Measurements from ENCODE around the gene RFXANK.

The RFXANK gene

DNA sequence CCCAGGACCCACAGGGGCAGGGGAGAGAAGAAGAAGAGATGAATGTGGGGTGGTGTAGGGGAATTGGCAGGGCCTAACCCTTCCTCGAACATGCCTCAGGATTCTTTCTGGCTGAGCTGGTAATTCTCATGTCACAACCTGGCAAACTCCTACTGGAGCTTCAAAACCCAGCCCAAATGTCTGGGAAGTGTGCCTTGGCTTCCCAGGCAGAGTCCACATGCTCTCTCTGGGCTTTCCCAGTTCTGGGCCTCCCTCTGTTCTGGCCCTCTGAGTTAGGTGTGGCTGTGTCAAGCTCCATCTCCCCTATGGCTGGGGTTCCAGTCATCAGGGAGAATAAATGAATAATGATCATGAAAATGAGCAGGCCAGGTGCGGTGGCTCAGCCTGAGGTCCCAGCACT, 42.6 kb upstream of the RFXANK start:
- DNase-seq (ENCODE audit: extremely low read depth, low read depth) = no peak
- TF ChIP-seq, protein P1, sequence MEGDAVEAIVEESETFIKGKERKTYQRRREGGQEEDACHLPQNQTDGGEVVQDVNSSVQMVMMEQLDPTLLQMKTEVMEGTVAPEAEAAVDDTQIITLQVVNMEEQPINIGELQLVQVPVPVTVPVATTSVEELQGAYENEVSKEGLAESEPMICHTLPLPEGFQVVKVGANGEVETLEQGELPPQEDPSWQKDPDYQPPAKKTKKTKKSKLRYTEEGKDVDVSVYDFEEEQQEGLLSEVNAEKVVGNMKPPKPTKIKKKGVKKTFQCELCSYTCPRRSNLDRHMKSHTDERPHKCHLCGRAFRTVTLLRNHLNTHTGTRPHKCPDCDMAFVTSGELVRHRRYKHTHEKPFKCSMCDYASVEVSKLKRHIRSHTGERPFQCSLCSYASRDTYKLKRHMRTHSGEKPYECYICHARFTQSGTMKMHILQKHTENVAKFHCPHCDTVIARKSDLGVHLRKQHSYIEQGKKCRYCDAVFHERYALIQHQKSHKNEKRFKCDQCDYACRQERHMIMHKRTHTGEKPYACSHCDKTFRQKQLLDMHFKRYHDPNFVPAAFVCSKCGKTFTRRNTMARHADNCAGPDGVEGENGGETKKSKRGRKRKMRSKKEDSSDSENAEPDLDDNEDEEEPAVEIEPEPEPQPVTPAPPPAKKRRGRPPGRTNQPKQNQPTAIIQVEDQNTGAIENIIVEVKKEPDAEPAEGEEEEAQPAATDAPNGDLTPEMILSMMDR (IDR thresholded peaks at IDR 0.05; ENCODE audit: low read depth, low read length) = no peak

DNA sequence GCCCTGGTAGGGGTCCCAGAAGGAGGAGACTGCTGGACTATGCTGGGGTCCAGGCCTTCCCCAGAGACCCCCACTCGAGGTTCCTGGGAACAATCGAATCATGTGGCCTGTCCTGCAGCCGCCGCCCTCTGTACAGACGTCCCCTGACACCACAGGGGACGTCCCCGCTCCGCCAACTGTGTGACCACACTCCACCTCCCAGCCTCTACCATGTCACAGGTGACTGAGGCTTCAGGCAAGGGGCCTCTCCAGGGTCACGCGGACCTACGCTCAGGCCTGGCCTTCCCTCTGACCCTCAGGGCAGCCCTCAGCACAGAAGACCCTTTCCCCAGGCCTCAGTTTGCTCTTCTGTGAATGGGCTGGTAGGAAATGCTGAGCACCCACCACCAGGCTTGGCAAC, 40.6 kb upstream of the RFXANK start:
- DNase-seq (ENCODE audit: extremely low read depth, low read depth) = no peak
- TF ChIP-seq, protein P1 (IDR thresholded peaks at IDR 0.05; ENCODE audit: low read depth, low read length) = no peak

DNA sequence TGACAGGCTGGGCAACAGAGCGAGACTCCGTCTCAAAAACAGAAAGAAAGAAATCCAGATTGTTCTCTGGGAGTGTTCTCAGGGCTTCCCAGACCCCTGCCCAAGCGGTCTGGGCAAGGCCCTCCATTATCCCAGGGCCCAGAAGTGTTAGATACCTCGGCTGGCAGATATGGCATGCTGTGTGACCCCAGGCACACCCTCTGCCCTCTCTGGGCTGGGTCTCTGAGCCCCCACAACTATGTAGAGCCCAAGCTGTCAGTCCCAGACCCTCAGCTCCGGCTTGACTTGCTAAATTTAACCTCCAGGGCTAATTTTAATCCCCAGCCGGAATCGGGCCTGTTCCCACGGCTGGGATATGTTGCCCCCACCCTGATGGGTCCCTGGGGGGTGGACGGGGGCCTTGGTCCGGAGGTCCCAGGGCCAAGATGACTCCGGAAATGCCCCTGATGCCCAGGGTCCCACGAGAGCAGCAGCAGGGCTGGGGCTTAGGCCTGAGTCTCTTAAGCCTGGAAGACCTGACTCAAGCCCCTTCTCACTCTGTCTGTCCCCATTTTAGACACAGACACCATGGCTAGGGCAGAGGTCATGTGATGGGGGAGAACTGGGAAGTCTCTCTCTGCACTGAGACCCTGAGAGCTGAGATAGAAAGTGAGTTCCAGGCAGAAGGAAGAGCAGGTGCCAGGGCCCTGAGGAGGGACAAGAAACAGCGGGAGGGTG, 39.2 kb upstream of the RFXANK start:
- DNase-seq (ENCODE audit: extremely low read depth, low read depth) = no peak
- TF ChIP-seq, protein P1 (IDR thresholded peaks at IDR 0.05; ENCODE audit: low read depth, low read length) = no peak

DNA sequence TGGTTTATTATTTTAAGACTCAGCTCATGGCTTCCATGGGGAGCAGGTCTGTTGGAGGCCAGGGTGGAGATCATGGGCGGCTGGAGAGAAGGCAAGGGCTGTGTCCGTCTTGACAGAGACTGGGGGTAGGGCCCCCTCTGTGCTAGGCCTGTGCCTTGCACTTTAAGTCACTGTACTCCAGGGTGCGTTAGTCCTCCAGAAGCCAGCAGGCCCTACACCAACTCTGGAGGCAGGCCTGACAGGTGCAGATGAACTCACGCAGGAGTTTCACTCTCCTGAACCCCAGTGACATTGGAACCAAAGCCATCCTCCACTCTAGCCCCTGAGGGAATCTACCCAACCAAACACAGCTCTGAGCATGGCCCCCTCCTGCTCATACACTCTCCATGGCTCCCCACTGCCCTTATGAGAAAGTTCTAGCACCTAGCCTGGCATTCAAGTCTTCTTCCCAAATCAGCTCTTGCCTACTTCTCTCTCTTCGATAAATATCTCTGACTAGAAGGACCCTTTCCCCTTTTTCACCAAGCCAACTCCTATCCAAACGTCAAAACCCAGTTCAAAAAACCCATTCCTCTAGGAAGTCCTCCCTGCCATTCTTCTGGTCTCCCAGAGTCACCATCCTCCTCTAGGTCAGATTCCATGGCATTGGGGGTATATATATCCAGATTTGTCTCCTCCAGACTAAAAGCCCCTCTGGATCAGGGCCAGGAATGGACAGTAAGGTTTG, 37.1 kb upstream of the RFXANK start:
- no peak for DNase-seq (ENCODE audit: extremely low read depth, low read depth)
- TF ChIP-seq, protein P1 (IDR thresholded peaks at IDR 0.05; ENCODE audit: low read depth, low read length) = no peak

DNA sequence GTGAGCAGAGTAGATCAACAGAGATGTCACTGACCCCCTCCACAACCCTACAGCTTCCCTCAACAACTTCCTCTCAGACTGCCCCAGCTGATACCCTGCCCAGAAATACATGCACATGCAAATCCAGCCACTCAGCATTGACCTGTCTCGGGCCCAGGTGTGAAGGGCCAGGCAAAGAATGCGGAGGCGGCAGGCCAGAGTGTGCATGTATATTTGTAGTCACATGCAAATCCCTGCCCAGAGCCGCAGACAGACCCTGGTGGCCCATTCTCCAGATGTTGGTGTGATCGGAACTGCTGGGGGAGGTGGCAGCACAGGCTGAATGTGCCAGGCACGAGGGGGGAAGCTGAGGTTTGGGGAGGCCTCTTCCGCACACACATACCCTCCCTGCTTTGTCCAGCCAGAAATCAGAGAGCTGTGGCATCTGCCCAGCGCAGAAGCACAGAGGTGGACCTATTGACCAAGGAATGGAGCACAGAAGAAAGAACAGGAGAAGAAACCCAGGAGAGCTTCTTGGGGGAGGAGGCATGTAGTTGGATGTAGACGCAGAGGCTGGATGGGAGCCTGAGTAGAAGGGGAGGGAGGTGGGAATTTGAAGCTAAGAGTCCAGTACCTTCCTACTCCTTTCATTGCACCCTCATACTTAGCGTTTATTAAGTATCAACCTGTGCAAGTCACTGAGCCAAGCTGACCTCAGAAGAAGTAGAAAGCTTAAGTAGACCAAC, 36.4 kb upstream of the RFXANK start:
- TF ChIP-seq, protein P1 (IDR thresholded peaks at IDR 0.05; ENCODE audit: low read depth, low read length) = no peak
- DNase-seq (ENCODE audit: extremely low read depth, low read depth) = no peak

DNA sequence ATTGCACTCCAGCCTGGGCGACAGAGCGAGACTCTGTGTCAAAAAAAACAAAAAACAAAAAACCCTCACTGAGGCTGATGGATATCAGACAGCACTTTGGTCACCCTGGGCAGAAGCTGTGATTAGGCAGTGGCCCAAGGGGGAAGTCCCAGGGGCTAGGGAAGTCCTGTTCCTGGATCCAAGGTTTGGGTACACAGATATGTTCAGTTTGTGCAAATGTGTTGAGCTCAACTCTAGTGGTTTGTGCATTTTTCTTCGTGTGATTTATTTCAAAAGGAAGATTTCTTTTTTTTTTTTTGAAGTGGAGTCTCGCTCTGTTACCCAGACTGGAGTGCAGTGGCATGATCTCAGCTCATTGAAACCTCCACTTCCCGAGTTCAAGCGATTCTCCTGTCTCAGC, 34.2 kb upstream of the RFXANK start:
- TF ChIP-seq, protein P1 (IDR thresholded peaks at IDR 0.05; ENCODE audit: low read depth, low read length) = no peak

DNA sequence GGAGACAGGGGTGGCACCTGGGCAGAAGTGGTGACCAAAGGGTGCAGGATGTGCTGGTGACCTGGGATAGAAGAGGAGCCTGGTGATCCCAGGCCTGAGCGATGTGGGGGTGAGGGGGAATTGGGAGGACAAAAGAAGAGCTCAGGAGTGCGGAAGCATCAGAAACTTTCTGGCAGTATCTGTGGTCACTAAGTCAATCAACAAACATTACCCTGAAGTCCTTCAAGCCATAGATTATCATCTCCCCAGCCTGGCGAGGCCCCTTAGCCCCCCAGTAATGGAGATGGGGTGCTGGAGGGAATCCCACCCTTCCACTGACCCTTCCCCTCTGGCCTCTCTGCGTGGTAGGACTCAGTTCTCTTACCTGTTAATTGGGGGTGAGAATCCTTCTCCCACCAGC, 32.5 kb upstream of the RFXANK start:
- TF ChIP-seq, protein P1 (IDR thresholded peaks at IDR 0.05; ENCODE audit: low read depth, low read length) = no peak
- no peak for DNase-seq (ENCODE audit: extremely low read depth, low read depth)

More for the DNA sequence above, 34.2 kb upstream of the RFXANK start:
- DNase-seq (ENCODE audit: extremely low read depth, low read depth) = no peak
